Stomach smooth muscle (tissue), 2 donors: ENCODE measurements around the gene PIM1.

Source experiments
- H3K27ac ChIP-seq: one replicate; pipeline ENCODE4 v1.7.0; 2013; ENCODE audit warnings: mild to moderate bottlenecking, low read length, inconsistent platforms
- H3K27me3 ChIP-seq, 2 donors: one replicate each; pipeline ENCODE4 v1.7.0; 2013; ENCODE audit warnings: low read length in 2 of 2; ENCODE audit not compliant: insufficient read depth in 2 of 2, control insufficient read depth in 1 of 2
- H3K36me3 ChIP-seq, 2 donors: one replicate each; pipeline ENCODE4 v1.7.0; 2013; ENCODE audit warnings: low read length in 2 of 2; ENCODE audit not compliant: control insufficient read depth in 2 of 2, insufficient read depth in 2 of 2
- H3K4me1 ChIP-seq: one replicate; pipeline ENCODE4 v1.7.0; 2013; ENCODE audit warnings: low read length; ENCODE audit not compliant: control insufficient read depth, insufficient read depth
- H3K4me3 ChIP-seq, 2 donors: one replicate each; pipeline ENCODE4 v1.7.0; 2013; ENCODE audit warnings: low read length in 2 of 2
- H3K9ac ChIP-seq, 2 donors: one replicate each; pipeline ENCODE4 v1.7.0; 2013; ENCODE audit warnings: low read length in 2 of 2, mild to moderate bottlenecking in 1 of 2
- H3K9me3 ChIP-seq, 2 donors: one replicate each; pipeline ENCODE4 v1.7.0; 2013; ENCODE audit warnings: low read length in 2 of 2; ENCODE audit not compliant: control insufficient read depth in 2 of 2
- donor health status: healthy.
- donor health status: Pancreatic carcinoma.

The PIM1 gene

GRCh38 chr6:37129566-37129965, 40.4 kb upstream of the PIM1 start:
- no peak overlapping the region for H3K4me3 ChIP-seq
- H3K27ac ChIP-seq, result no peak overlapping the region
- H3K36me3 ChIP-seq, result no peaks in the 10 kb centered on the region
- H3K27me3 ChIP-seq, result no peaks in the 10 kb centered on the region
- no peaks in the 10 kb centered on the region for H3K9me3 ChIP-seq
- no peak overlapping the region for H3K9ac ChIP-seq
- H3K4me1 ChIP-seq, result peaks cover 29% of the 10 kb centered on the region

- no peak overlapping the region for H3K4me3 ChIP-seq
- H3K36me3 ChIP-seq, result no peaks in the 10 kb centered on the region
- peak overlapping the region; percentile 35 to 72 for H3K9ac ChIP-seq
- peak overlapping the region; percentile 98 for H3K27ac ChIP-seq
- H3K9me3 ChIP-seq, result no peaks in the 10 kb centered on the region
- H3K4me1 ChIP-seq, result peaks cover 36% of the 10 kb centered on the region
- no peaks in the 10 kb centered on the region for H3K27me3 ChIP-seq
These were observed 39.2 kb upstream of the PIM1 start for GRCh38 chr6:37130704-37131103.

GRCh38 chr6:37131104-37131959, 38.6 kb upstream of the PIM1 start:
- peak overlapping the region; percentile 93 for H3K9ac ChIP-seq
- H3K4me3 ChIP-seq, result peak overlapping the region; percentile 65 to 68
- H3K4me1 ChIP-seq, result peaks cover 36% of the 10 kb centered on the region
- H3K36me3 ChIP-seq, result no peaks in the 10 kb centered on the region
- no peaks in the 10 kb centered on the region for H3K9me3 ChIP-seq
- H3K27me3 ChIP-seq, result no peaks in the 10 kb centered on the region
- peak overlapping the region; percentile 98 for H3K27ac ChIP-seq

GRCh38 chr6:37131960-37132253, 38.0 kb upstream of the PIM1 start:
- Histone ChIP-seq H3K27me3 (no peaks in the 10 kb centered on the region), H3K27ac (peak overlapping the region; percentile 98), H3K9me3 (no peaks in the 10 kb centered on the region), H3K9ac (peak overlapping the region; percentile 93), H3K4me3 (peak overlapping the region; percentile 65 to 68), H3K4me1 (peaks cover 37% of the 10 kb centered on the region), H3K36me3 (no peaks in the 10 kb centered on the region)

GRCh38 chr6:37134036-37134395, 35.9 kb upstream of the PIM1 start:
- no peaks in the 10 kb centered on the region for H3K9me3 ChIP-seq
- H3K9ac ChIP-seq, result peak overlapping the region; percentile 29 to 30
- H3K27me3 ChIP-seq, result no peaks in the 10 kb centered on the region
- no peak overlapping the region for H3K4me3 ChIP-seq
- peak overlapping the region; percentile 78 for H3K27ac ChIP-seq
- H3K36me3 ChIP-seq, result no peaks in the 10 kb centered on the region
- peaks cover 44% of the 10 kb centered on the region for H3K4me1 ChIP-seq

GRCh38 chr6:37134396-37135191, 35.4 kb upstream of the PIM1 start:
- H3K36me3 ChIP-seq, result no peaks in the 10 kb centered on the region
- peak overlapping the region; percentile 78 for H3K27ac ChIP-seq
- H3K4me1 ChIP-seq, result peaks cover 44% of the 10 kb centered on the region
- H3K9me3 ChIP-seq, result no peaks in the 10 kb centered on the region
- H3K9ac ChIP-seq, result peak overlapping the region; percentile 30 to 51
- peak overlapping the region in 1 of 2 donors; percentile 29 for H3K4me3 ChIP-seq
- no peaks in the 10 kb centered on the region for H3K27me3 ChIP-seq

GRCh38 chr6:37135835-37136694, 33.9 kb upstream of the PIM1 start:
- Histone ChIP-seq H3K27ac (peak overlapping the region; percentile 95), H3K9me3 (no peaks in the 10 kb centered on the region), H3K4me1 (peaks cover 39% of the 10 kb centered on the region), H3K4me3 (no peak overlapping the region), H3K27me3 (no peaks in the 10 kb centered on the region), H3K9ac (peak overlapping the region in 1 of 2 donors; percentile 25), H3K36me3 (no peaks in the 10 kb centered on the region)

- H3K9me3 ChIP-seq, result no peaks in the 10 kb centered on the region
- H3K9ac ChIP-seq, result peak overlapping the region; percentile 42 to 68
- H3K4me3 ChIP-seq, result peak overlapping the region in 1 of 2 donors; percentile 55
- H3K27me3 ChIP-seq, result no peaks in the 10 kb centered on the region
- H3K36me3 ChIP-seq, result no peaks in the 10 kb centered on the region
- H3K27ac ChIP-seq, result peak overlapping the region; percentile 95
- peaks cover 38% of the 10 kb centered on the region for H3K4me1 ChIP-seq
These were observed 33.1 kb upstream of the PIM1 start for GRCh38 chr6:37136821-37137200.

GRCh38 chr6:37137201-37138090, 32.5 kb upstream of the PIM1 start:
- Histone ChIP-seq H3K4me1 (peaks cover 37% of the 10 kb centered on the region), H3K27me3 (no peaks in the 10 kb centered on the region), H3K9ac (peak overlapping the region; percentile 68), H3K9me3 (no peaks in the 10 kb centered on the region), H3K4me3 (peak overlapping the region; percentile 21 to 55), H3K27ac (peak overlapping the region; percentile 95), H3K36me3 (no peaks in the 10 kb centered on the region)

- peaks cover 34% of the 10 kb centered on the region for H3K4me1 ChIP-seq
- no peaks in the 10 kb centered on the region for H3K27me3 ChIP-seq
- no peak overlapping the region for H3K27ac ChIP-seq
These were observed 31.1 kb upstream of the PIM1 start for GRCh38 chr6:37138856-37139229.

More at GRCh38 chr6:37138856-37139229, 31.1 kb upstream of the PIM1 start:
- Histone ChIP-seq H3K9ac (no peak overlapping the region), H3K36me3 (no peaks in the 10 kb centered on the region), H3K9me3 (no peaks in the 10 kb centered on the region), H3K4me3 (no peak overlapping the region)
